Activated naive CD8-positive, alpha-beta T cell treated with anti-CD3 and anti-CD28 coated beads, Interleukin-2, amount 50 U/mL, for 16 hours (primary cell): ENCODE results near the gene FAM210B.
"Not testable (repeated sequence)": the region's sequence is repeated elsewhere in the genome, so short reads cannot be mapped to it uniquely, and the experiment has no call there.

Experiments used
- DNase-seq: peaks from one replicate; pipeline ENCODE4 v3.0.0-alpha.2; 2020; ENCODE audit warnings: low read depth, low spot score

The FAM210B gene

DNA sequence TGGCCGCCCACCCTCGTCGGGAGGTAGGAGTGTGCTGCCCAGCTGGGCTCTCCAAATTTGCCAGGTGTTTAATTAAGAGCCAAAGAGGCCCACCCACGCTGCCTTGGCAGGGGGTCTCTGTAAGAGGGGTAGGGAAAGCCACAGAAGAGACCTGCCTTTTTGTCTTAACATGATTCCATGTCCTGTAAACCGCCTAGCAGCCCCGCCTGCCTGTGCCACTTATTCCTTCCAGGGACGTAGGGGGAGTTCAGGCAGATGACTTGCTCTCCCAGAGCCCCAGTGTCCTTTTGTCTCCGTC lies 2.1 kb downstream of the FAM210B start:
- DNase-seq, result no peak

- DNase-seq, result no peak
Observed at GRCh38 chr20:56361900-56362299, 3.1 kb downstream of the FAM210B start.

DNA sequence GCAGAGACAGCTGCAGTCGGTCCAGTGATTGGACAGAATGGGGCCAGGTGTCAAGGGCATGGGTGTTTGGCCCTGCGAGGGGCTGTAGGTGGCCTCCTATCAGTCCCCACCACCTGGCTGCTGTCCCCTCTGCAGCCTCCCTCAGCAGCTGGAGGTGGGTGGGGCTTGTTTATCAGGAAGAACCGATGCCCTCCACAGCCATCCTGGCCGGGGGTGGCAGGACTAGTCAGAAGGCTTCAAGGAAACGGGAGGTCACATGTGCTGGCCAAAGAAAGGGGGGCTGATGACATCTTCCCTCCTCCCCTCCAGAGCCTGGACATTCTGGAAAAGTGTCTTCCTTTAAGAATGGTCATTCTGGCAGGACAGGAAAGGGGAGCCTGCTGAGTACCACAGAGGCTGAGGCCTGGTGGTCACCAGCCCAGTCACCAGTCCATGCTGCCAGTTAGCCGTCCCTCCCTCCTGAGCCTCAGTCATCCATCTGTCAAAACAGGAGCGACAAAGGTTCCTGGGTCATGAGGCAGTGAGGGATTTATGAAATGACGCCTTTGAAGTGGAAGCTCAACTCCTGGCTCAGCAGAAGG lies 4.1 kb downstream of the FAM210B start:
- DNase-seq, result no peak

DNA sequence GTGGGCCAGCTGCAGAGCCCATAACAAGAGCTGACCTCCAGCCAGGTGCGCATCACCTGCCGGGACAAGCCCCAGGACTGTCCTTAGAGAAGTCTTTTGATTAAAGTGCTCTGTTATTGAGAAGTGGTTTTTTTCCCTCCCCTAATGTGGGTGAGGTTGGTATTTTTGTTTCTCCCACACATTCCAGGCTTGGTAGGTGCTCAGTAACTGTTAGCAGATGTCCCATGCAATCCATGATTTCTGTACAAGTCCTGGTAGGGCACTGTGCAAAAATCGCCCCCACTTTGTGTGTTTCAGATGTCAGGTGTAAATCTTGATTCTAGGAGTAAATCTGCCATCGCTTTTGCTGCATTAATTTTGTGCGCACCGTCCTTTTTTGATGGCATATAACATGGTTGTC lies 4.7 kb downstream of the FAM210B start:
- no peak for DNase-seq

DNA sequence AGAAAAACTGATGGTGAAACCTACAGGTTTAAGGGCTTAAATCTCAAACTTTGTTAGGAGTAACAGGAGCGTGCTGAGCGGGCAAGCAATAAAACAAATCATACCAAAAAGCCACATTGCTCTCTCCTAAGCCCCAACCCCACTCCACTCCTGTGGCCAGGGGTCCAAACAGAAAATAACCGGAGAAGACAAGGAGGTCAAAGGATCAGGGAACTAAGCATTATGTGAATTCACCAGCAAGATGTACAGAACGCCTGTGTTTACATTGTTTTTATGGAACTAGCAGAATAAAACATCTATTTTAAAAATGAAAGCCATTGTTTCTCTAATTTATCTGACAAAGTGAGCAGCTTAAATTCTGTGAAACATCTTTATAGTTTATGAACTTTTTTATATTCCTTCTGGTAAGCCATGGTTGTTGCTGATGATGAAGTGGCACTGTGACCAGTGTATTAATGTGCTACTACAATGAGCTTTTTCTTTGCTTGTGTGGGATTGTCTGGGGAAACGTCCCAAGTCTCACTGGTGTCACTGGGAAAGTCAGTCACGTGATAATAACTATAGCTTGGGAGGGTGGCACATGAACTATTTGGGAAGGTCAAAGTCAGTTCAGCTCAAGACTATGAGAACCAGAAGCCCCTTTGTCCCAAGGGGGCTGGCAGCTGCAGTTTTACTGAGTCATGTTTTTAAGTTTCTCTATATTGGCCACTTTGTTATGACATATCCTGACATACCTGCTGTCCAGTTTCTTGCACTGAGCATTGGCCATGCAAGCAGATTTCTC lies 9.8 kb downstream of the FAM210B start:
- no peak for DNase-seq

GRCh38 chr20:56369179-56369578 lies 10.4 kb downstream of the FAM210B start:
- no peak for DNase-seq

DNA sequence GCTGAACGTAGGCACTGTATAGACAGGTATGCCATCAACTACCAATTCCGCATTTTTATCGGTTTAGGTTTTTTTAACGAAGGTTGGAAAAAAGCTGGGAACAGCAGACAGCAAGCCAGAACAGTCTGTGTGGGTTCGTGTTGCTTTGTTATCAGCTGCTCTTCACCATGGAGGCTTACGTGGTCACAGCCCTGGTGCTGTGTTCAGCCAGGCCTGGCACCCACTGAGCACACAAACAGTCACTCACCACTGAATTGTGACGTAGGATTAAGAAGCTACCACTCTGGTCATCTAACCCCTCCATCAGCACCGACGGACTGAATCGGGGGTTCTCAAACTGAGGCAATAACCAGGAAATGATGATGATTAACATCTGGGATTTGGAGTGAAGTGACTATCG lies 13.2 kb downstream of the FAM210B start:
- DNase-seq, result no peak

DNA sequence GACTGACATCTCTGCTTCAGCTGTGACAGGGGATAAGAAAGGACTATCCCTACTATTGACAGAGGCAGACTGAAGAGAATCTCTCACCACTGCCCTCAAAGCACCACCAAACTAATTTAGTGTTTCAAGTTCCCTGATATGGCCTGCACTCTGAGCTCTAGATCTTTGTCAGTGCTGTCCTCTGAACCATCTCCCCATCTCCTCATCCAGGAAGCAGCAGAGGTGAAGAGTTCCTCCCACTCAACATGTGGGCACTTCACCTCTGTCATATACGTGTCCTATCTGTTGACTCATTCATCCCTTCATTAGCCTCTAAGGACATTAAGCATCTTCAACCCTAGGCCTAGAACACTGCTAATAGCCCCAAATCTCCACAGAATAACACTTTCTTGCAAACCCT lies 14.1 kb downstream of the FAM210B start:
- DNase-seq, result no peak

DNA sequence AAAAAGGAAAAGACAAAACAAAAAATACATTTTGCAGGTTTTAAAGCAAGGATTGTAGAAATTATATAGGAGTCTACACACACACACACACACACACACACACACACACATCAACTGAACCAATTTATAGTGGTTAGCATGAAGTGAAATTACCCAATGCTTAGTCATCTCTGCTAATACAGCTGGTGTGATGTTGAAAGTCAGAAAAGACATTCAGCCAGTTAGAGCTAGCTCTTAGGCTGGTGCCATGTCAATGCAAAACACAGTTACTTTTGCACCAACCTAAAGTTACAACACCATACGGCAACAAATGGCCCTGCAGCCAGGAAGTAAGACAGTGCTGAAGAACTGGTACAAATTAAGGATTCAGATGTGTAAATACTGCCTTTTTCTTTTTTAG lies 15.2 kb downstream of the FAM210B start:
- no peak for DNase-seq

GRCh38 chr20:56376331-56376730 lies 17.6 kb downstream of the FAM210B start:
- DNase-seq, result no peak

DNA sequence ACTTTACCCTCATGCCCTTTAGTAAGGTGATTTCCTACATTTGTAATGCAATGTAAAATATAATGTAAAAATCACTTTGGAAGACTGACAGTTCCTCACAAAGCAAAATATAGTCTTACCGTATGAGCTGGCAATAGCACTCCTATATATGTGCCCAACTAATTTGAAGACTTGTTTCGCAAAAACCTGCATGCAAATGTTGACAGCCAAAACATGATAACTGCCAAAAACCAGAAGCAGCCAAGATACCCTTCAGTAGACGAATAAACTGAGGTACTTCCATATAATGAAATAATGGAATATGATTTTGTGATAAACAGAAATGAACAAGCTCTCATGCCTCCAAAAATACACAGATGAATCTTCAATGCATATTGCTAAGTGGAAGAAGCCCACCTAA lies 19.6 kb downstream of the FAM210B start:
- DNase-seq, result no peak

DNA sequence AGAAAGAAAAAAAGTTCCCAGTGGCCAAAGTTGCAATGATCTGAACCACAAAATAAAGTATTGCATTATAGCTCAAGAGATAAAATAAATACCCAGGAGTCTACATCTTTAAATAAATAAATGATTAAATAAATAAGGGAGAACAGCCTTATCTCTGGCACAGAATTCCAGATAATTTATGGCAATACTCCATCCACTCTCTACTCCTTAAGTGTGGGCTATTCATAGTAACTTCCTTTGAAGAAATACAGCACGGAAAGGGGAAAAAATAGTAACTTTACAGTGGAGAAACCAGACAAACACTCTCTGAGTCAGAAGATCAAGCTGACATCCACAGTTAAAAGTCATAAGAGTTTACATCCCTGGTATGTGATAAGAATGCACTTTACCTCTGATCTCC lies 21.6 kb downstream of the FAM210B start:
- DNase-seq, result no peak

DNA sequence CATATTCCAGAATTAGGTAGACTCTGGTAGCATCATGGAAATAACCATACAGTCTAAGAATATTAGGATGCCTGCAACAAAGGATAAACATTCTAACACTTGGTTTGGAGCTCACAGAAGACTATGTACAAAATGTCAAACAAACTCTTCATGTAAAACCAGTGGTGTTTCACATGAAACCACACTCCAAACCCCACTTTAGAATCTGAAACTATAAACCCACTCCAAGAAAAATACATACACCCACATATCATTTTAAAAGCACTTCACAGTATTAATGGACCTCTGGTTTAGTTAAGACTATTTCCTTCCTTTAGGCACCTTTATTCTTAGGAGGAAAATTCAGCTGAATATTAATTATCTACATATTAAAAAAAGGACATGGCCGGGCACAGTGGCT lies 22.7 kb downstream of the FAM210B start:
- no peak for DNase-seq

DNA sequence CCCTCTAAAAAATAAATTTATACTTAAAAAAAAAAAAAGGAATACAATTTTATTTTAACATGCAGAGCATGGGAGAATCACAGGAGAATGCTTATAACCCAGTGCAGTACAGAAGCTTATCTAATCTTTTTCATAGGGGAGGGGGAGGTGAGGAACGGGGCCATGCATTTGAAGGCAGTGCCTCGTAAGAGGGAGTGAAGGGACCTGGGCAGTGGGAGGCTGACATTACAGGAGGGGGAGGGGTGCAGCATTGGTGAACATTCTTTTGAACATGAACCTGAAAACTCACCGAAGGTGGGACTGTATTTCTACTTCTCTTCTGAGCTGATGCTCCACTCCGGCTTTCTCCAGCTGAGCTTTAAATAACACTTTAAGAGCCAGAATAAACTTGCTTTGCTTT lies 23.9 kb downstream of the FAM210B start:
- no peak for DNase-seq

GRCh38 chr20:56383334-56383733 lies 24.6 kb downstream of the FAM210B start:
- no peak for DNase-seq

- no peak for DNase-seq
Observed at GRCh38 chr20:56385130-56385529, 26.4 kb downstream of the FAM210B start.

DNA sequence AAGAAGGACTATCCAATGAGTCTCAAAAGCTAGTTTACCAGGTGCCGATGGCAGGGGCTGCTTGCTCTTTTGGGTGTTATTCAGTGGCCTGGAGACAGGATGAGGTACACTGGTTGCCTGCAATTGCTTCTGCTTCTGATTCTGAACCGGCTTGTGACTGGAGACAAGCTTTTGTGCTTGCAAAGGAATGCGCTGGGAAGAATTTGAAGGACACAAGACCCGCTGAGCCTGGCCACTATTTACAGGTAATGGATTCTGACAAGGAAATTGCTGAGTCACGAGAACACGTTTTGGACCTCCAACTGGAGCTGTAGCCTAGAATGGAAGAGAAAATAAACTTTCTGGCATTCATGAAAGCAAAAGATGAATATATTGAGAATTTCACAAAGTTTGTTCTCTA lies 27.4 kb downstream of the FAM210B start:
- DNase-seq, result no peak

- DNase-seq, result no peak
Observed at GRCh38 chr20:56388882-56389281, 30.1 kb downstream of the FAM210B start.

- DNase-seq, result no peak
Observed at GRCh38 chr20:56389807-56390206, 31.0 kb downstream of the FAM210B start.

DNA sequence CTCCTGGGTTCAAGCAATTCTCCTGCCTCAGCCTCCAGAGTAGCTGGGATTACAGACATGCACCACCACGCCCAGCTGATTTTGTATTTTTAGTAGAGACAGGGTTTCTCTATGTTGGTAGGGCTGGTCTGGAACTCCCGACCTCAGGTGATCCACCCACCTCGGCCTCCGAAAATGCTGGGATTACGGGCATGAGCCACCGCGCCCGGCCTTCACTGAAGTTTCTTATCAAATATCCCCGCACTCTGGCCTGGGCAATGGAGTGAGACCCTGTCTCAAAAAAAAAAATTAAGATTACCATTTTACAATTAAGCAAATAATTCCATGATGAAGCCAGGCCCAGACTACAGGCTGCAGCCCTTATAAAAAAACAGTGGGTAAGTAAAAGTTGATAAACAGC lies 31.6 kb downstream of the FAM210B start:
- not testable (repeated sequence) for DNase-seq

GRCh38 chr20:56391037-56391436 lies 32.3 kb downstream of the FAM210B start:
- DNase-seq, result no peak

DNA sequence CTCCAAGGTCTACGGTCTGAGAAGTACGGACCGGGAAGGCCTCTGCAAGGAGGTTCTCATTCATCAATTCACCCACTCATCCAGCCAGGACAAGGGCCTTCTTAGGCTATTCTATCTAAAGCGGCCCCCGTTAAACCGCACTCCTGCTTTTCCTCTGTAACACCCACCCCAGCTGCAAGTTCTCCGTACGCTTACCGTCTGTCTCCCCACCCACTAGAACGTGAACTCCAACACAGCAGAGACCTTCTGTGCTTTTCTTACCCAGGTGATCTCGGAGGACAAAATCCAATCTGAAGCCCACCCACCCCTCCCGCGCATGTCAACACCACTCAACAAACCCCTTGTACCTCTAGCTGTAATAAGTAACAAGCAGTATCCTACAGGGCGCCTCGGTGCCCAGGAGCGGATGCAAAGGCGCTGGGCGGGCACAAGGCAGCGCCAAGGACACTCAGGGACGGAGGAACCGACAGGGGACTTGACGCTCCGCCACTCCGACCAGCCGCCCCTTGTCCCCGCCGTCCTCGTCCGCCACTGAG lies 32.9 kb downstream of the FAM210B start:
- DNase-seq, result no peak

DNA sequence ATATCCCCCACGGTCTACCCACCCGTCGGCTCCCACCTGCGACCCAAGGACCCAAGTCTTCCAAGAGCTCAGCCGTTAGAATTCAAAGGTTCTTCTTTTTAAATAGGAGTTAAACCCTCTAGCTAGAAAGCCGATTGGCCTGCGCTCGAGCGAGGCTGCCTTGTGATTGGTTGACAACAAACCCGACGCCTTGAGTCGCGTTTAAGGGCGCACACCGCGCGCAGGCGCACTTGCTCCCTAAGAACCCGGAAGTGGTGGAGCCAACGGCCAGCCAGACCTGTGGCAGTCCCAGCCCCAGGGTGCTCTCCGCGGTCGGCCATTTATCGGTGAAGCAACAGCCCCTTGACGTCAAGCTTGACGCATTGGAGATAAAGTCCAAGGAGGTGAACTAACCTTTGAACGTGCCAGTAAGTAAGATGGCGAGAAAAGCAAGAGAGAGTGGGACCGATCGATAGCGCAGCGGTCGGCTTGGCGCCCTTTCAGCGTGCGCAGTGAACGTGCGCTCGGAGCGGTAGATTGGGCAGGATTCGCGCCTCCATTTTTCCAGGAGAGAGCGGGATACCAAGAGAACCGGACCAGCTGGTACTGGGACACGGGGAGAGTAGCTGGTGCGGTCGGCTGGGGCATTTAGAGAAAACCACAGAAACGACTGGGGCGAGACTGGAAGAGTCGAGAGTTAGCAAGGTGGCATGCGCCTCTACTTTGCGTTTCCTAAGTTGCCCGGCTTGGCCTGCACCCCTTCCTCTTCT lies 33.5 kb downstream of the FAM210B start, which contains the start of the genes AURKA and CSTF1:
TSS of gene AURKA (minus strand) at position 84 of the 749 bp plus-strand sequence. CDS start 4,018 bp downstream, outside the sequence.
TSS of gene CSTF1 (plus strand) at position 514 of the 749 bp plus-strand sequence. CDS start 2,908 bp downstream, outside the sequence.
- DNase-seq, result peak; percentile 98
